ENCODE measurements around the gene ME3.
"Not testable (repeated sequence)": the region's sequence is repeated elsewhere in the genome, so short reads cannot be mapped to it uniquely, and the experiment has no call there.

ME3 gene

GRCh38 chr11:86453290-86454030 lies 219.0 kb downstream of the ME3 start:
- no peak for DNase-seq

- DNase-seq: no peak
These were observed 222.3 kb downstream of the ME3 start for GRCh38 chr11:86449993-86450629.

- DNase-seq: no peak
These were observed 224.5 kb downstream of the ME3 start for GRCh38 chr11:86447763-86448480.

GRCh38 chr11:86446924-86447285 lies 225.5 kb downstream of the ME3 start:
- DNase-seq: no peak

- no peak for DNase-seq
These were observed 226.1 kb downstream of the ME3 start for GRCh38 chr11:86446163-86446923.

- DNase-seq: no peak
These were observed 227.4 kb downstream of the ME3 start for GRCh38 chr11:86444981-86445380.

- no peak for DNase-seq
These were observed 229.0 kb downstream of the ME3 start for GRCh38 chr11:86443415-86443814.

- DNase-seq: no peak
These were observed 229.6 kb downstream of the ME3 start for GRCh38 chr11:86442827-86443226.

GRCh38 chr11:86442420-86442819 lies 230.0 kb downstream of the ME3 start:
- no peak for DNase-seq

GRCh38 chr11:86440843-86441242 lies 231.6 kb downstream of the ME3 start:
- no peak for DNase-seq

GRCh38 chr11:86440305-86440716 lies 232.1 kb downstream of the ME3 start:
- DNase-seq: no peak

GRCh38 chr11:86438685-86439084 lies 233.7 kb downstream of the ME3 start:
- DNase-seq: no peak

- no peak for DNase-seq
These were observed 236.7 kb downstream of the ME3 start for GRCh38 chr11:86435711-86436110.

- not testable (repeated sequence) for DNase-seq
These were observed 238.9 kb downstream of the ME3 start for GRCh38 chr11:86433361-86434095.

- DNase-seq: no peak
These were observed 241.2 kb downstream of the ME3 start for GRCh38 chr11:86431258-86431657.

GRCh38 chr11:86427441-86427840 lies 245.0 kb downstream of the ME3 start:
- DNase-seq: no peak

- DNase-seq: not testable (repeated sequence)
These were observed 248.9 kb downstream of the ME3 start for GRCh38 chr11:86423488-86423887.

GRCh38 chr11:86422371-86422770 lies 250.0 kb downstream of the ME3 start:
- no peak for DNase-seq

GRCh38 chr11:86421946-86422345 lies 250.5 kb downstream of the ME3 start:
- no peak for DNase-seq

- peak in 1 of 2 experiments; percentile 6 for DNase-seq
These were observed 253.5 kb downstream of the ME3 start for GRCh38 chr11:86418917-86419316.

GRCh38 chr11:86418513-86418912 lies 253.9 kb downstream of the ME3 start:
- no peak for DNase-seq

GRCh38 chr11:86418106-86418505 lies 254.3 kb downstream of the ME3 start:
- no peak for DNase-seq

- DNase-seq: not testable (repeated sequence)
These were observed 255.5 kb downstream of the ME3 start for GRCh38 chr11:86416951-86417350.

All from NCI-H1930 (cell line).